Activated CD4-positive, CD25-positive, alpha-beta regulatory T cell treated with anti-CD3 and anti-CD28 coated beads, Interleukin-2, amount 50 U/mL, for 24 hours (primary cell): ENCODE data around the gene LCN6.
"Not testable (repeated sequence)": the region's sequence is repeated elsewhere in the genome, so short reads cannot be mapped to it uniquely, and the experiment has no call there.

Experiments
- ATAC-seq, 2 donors: fragments of 150-1000 bp; cut with Tn5 transposase; one replicate each; pipeline ENCODE4 v1.10.0; 2021; ENCODE audit warnings: mild to moderate bottlenecking in 1 of 2, moderate library complexity in 1 of 2

The LCN6 gene

DNA sequence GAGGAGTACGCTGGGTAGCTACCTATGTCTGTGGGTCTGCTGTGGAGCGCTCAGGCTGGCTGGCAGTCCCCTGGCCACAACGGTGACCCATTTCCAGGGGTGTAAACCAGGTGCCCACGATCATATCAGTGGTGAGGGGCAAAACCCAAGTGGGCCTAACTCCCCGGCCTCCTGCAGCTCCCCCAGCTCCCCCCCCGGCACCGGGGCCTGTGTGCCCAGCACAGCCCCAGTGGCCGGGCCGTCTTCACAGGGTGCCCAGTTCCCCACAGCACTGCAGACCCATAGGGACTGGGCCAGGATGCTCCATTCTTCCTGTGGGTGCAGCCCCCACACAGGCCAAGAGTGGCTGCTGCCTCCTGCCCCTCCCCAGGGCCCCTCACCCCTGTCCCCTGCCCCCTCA lies 10.7 kb upstream of the LCN6 start:
- no peak for ATAC-seq

- no peak for ATAC-seq
Observed at GRCh38 chr9:136757751-136758140, 9.4 kb upstream of the LCN6 start.

DNA sequence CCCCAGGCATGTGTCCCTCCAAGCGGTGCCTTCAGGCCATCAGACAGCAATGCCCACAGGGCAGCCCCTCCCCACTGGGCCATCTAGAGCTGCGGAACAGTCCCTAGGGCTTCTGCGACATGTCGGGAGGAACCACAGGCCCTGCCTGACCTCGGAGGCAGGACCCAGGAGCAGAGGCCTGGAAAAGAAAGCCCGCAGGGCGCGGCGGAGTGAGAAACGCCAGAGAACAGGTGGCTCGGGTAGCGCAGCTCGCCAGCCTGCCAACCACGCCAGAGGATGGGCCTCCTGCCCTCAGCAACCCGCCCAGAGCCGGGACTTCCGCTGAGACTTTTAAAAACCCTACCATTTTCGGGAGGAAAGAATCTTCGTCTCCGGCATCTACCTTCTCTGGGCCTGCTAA lies 9.0 kb upstream of the LCN6 start:
- ATAC-seq, result no peak

GRCh38 chr9:136756836-136757235 lies 8.5 kb upstream of the LCN6 start:
- no peak for ATAC-seq

DNA sequence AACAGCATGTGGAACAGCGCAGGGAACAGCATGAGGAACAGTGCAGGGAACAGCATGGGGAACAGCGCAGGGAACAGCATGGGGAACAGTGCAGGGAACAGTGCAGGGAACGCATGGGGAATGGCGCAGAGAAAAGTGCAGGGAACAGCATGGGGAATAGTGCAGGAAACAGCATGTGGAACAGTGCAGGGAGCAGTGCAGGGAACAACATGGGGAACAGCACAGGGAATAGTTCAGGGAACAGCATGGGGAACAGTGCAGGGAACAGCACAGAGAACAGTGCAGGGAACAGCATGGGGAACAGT lies 7.8 kb upstream of the LCN6 start:
- no peak for ATAC-seq

- ATAC-seq, result not testable (repeated sequence)
Observed at GRCh38 chr9:136755302-136756133, 7.2 kb upstream of the LCN6 start.

GRCh38 chr9:136754626-136755301 lies 6.4 kb upstream of the LCN6 start:
- ATAC-seq, result no peak

GRCh38 chr9:136754059-136754572 lies 5.8 kb upstream of the LCN6 start:
- ATAC-seq, result no peak

GRCh38 chr9:136753371-136754058 lies 5.2 kb upstream of the LCN6 start:
- ATAC-seq, result no peak

DNA sequence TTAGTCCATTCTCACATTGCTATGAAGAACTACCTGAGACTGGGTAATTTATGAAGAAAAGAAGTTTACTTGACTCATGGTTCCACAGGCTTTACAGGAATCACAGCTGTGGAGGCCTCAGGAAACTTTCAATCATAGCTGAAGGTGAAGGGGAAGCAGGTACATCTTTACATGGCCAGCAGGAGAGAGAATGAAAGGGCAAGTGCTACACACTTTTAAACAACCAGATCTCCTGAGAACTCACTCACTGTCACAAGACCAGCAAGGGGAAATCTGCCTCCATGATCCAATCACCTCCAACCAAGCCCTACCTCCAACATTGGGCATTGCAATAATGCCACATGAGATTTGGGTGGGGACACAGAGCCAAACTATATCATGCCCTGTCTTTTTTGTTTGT lies 3.5 kb upstream of the LCN6 start:
- no peak for ATAC-seq

DNA sequence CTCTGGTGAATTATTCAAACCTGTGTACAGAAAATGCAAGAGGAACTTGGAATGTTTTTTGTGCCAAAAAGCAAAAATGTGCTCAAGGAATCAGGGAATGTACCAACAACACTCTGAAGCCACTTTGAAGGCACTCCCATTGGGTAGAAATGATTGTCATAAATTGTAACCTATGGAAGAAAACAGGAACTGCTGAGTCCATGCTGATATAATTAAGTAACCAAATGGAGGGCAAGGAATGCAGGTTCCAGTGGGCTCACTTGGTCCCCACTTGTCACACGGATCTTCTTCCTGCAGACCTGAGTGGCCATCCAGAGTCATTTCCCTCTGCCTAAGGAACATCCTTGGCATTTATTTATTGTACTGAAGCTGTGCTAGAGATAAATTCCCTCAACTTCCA lies 2.9 kb upstream of the LCN6 start:
- ATAC-seq, result no peak

DNA sequence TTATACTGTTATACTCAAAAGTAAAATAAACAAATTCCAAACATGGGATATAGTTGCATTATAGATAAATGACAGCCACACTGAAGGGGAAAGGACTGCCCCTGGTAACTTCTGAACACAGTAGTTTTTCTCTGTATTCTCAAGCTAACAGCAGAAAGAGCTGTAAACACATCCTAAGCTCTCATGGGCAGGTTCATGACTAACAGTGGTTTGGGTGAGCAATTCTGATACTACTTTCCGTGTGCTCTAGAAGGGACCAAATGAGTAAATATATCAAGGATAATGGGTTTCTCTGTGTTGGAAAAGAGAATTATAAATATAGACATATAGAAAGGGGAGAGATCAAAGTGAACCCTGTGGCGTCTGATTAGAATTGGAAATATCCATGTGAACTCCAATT lies 2.2 kb upstream of the LCN6 start:
- ATAC-seq, result peak; percentile 80 to 86

GRCh38 chr9:136748666-136749611 lies 614 bp upstream of the LCN6 start:
- ATAC-seq, result no peak

GRCh38 chr9:136747161-136748060 lies 914 bp downstream of the LCN6 start:
- no peak for ATAC-seq

DNA sequence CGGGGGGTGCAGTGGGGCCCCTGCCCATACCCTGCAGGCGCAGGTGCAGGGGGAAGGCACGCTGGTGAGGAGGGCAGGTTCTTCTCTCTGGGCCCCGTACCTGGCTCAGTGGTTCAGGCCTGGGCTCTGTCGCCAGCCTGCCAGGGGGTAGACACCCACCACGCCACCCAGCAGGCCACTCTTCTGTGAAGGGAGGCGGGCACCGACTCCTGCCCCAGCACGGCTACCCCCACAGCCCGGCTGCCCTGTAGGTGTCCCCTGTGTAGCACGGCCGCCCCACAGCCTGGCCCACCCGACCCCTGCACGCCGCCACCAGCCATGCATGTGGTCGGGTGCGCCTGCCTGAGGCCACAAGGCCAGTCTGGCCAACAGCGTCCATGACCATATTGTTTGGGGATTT lies 1.7 kb downstream of the LCN6 start:
- ATAC-seq, result no peak

GRCh38 chr9:136746155-136746490 lies 2.2 kb downstream of the LCN6 start:
- ATAC-seq, result no peak

- no peak for ATAC-seq
Observed at GRCh38 chr9:136745389-136746154, 2.8 kb downstream of the LCN6 start.

DNA sequence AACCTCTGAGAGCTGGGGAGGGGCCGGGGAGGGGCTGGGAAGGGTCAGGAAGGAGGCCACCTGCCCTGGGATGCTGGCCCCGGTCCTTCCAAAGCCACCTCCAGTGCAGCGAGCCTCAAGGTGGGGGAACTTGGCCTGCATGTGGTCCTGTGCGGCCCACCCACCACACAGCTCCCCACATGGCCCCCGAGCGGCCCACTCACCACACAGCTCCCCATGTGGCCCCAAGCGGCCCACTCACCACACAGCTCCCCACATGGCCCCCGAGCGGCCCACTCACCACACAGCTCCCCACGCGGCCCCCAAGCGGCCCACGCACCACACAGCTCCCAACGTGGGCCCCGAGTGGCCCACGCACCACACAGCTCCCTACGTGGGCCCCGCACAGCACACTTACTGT lies 3.6 kb downstream of the LCN6 start:
- ATAC-seq, result no peak

DNA sequence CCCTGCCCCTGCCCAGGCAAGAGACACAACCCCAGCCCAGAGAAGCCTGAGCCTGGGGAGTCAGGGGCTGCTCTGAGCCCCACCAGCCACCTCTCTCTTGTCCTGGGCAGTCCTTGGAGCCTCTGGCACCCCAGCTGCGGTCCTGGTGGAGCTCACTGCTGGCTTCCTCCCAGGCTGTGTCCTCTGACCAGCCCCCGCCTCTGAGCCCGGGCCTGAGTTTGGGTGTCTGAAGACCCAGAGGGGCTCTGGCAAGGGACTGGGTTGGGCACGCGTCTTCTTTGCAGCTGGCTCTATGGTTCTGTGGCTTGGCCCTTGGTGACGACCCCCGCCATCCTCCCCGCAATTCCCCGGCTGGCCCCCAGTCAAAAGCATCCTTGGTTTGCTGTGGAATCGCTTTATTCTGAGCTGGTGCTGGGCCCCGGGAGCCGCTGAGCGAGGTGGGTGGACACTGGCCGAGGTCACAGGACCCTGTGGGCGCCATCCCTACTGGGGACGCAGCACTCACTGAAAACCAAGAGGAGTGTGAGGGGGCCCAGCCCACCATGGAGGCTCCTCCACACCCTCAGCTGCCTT lies 4.6 kb downstream of the LCN6 start:
- no peak for ATAC-seq

GRCh38 chr9:136742591-136743391 lies 5.5 kb downstream of the LCN6 start, which contains the start of gene LCN10:
TSS of gene LCN10 (minus strand) at chr9:136742940. CDS start at chr9:136742903, 37 bp downstream.
- ATAC-seq, result no peak
